Activated naive CD8-positive, alpha-beta T cell treated with anti-CD3 and anti-CD28 coated beads for 36 hours (primary cell): Measurements from ENCODE around the gene USP6NL. TPM values are rescaled to one million over a fixed set of nuclear protein-coding genes. Genes with fewer than 3 reads are reported as not detected.
A peak's percentile ranks its signal among the peaks of the same experiment; 100 is the strongest.

Source experiments
- DNase-seq: peaks from one replicate; pipeline ENCODE4 v3.0.0; 2021
- H3K27ac Mint-ChIP-seq: one replicate; pipeline ENCODE4 v1.8.0; 2022; ENCODE audit warnings: mild to moderate bottlenecking, moderate library complexity, mixed read lengths
- H3K27me3 Mint-ChIP-seq: one replicate; pipeline ENCODE4 v1.8.0; 2022; ENCODE audit warnings: mild to moderate bottlenecking, mixed read lengths
- H3K36me3 Mint-ChIP-seq: one replicate; pipeline ENCODE4 v1.8.0; 2021; ENCODE audit warnings: mild to moderate bottlenecking, mixed read lengths
- H3K4me1 Mint-ChIP-seq: one replicate; pipeline ENCODE4 v1.8.0; 2021; ENCODE audit warnings: mixed read lengths
- H3K4me3 Mint-ChIP-seq: one replicate; pipeline ENCODE4 v1.8.0; 2022; ENCODE audit warnings: mild to moderate bottlenecking, moderate library complexity, mixed read lengths
- H3K9me3 Mint-ChIP-seq: one replicate; pipeline ENCODE4 v1.8.0; 2022; ENCODE audit warnings: mixed read lengths
- total RNA-seq, 2 experiments: library from RNA; stranded (reverse); gene quantifications; one replicate each; pipeline ENCODE4 v1.2.3, GENCODE V29; 2021

USP6NL gene
- total RNA-seq, 2 experiments from 2014 or later, result 5.5 to 5.6 TPM

- Mint-ChIP-seq H3K9me3 (peaks cover 7% of the 10 kb centered on the region), H3K27ac (no peak overlapping the region), H3K27me3 (no peaks in the 10 kb centered on the region), H3K36me3 (peaks cover 3% of the 10 kb centered on the region), H3K4me1 (peaks cover 20% of the 10 kb centered on the region), H3K4me3 (no peak overlapping the region)
- DNase-seq, result no peak
These were observed 53.5 kb downstream of the USP6NL start for GRCh38 chr10:11557967-11558366.

GRCh38 chr10:11557513-11557912 lies 53.9 kb downstream of the USP6NL start:
- no peak overlapping the region for H3K4me3 Mint-ChIP-seq
- H3K27ac Mint-ChIP-seq, result no peak overlapping the region
- H3K9me3 Mint-ChIP-seq, result peaks cover 7% of the 10 kb centered on the region
- DNase-seq, result no peak
- H3K27me3 Mint-ChIP-seq, result no peaks in the 10 kb centered on the region
- peaks cover 3% of the 10 kb centered on the region for H3K36me3 Mint-ChIP-seq
- peaks cover 24% of the 10 kb centered on the region for H3K4me1 Mint-ChIP-seq

- no peak overlapping the region for H3K27ac Mint-ChIP-seq
- no peaks in the 10 kb centered on the region for H3K27me3 Mint-ChIP-seq
- peaks cover 3% of the 10 kb centered on the region for H3K36me3 Mint-ChIP-seq
- no peak overlapping the region for H3K4me3 Mint-ChIP-seq
- no peak for DNase-seq
- peaks cover 7% of the 10 kb centered on the region for H3K9me3 Mint-ChIP-seq
- peaks cover 35% of the 10 kb centered on the region for H3K4me1 Mint-ChIP-seq
These were observed 55.9 kb downstream of the USP6NL start for GRCh38 chr10:11555556-11555955.

GRCh38 chr10:11553773-11554381 lies 57.6 kb downstream of the USP6NL start:
- peaks cover 35% of the 10 kb centered on the region for H3K4me1 Mint-ChIP-seq
- no peak overlapping the region for H3K4me3 Mint-ChIP-seq
- DNase-seq, result peak; percentile 24
- no peaks in the 10 kb centered on the region for H3K27me3 Mint-ChIP-seq
- peaks cover 3% of the 10 kb centered on the region for H3K36me3 Mint-ChIP-seq
- H3K9me3 Mint-ChIP-seq, result peaks cover 7% of the 10 kb centered on the region
- H3K27ac Mint-ChIP-seq, result peak overlapping the region; percentile 35

- DNase-seq, result no peak
- no peak overlapping the region for H3K4me3 Mint-ChIP-seq
- peak overlapping the region; percentile 82 for H3K27ac Mint-ChIP-seq
- H3K9me3 Mint-ChIP-seq, result peaks cover 7% of the 10 kb centered on the region
- H3K4me1 Mint-ChIP-seq, result peaks cover 37% of the 10 kb centered on the region
- H3K36me3 Mint-ChIP-seq, result peaks cover 3% of the 10 kb centered on the region
- no peaks in the 10 kb centered on the region for H3K27me3 Mint-ChIP-seq
These were observed 59.4 kb downstream of the USP6NL start for GRCh38 chr10:11551916-11552602.

GRCh38 chr10:11551104-11551503 lies 60.3 kb downstream of the USP6NL start:
- H3K27me3 Mint-ChIP-seq, result no peaks in the 10 kb centered on the region
- peaks cover 3% of the 10 kb centered on the region for H3K36me3 Mint-ChIP-seq
- peaks cover 7% of the 10 kb centered on the region for H3K9me3 Mint-ChIP-seq
- no peak overlapping the region for H3K4me3 Mint-ChIP-seq
- no peak overlapping the region for H3K27ac Mint-ChIP-seq
- DNase-seq, result no peak
- H3K4me1 Mint-ChIP-seq, result peaks cover 39% of the 10 kb centered on the region

GRCh38 chr10:11548768-11549099 lies 62.7 kb downstream of the USP6NL start:
- Mint-ChIP-seq H3K4me3 (no peak overlapping the region), H3K27ac (no peak overlapping the region), H3K9me3 (no peaks in the 10 kb centered on the region), H3K27me3 (no peaks in the 10 kb centered on the region), H3K36me3 (no peaks in the 10 kb centered on the region), H3K4me1 (peaks cover 33% of the 10 kb centered on the region)
- no peak for DNase-seq

GRCh38 chr10:11548065-11548767 lies 63.2 kb downstream of the USP6NL start:
- H3K27ac Mint-ChIP-seq, result no peak overlapping the region
- no peaks in the 10 kb centered on the region for H3K36me3 Mint-ChIP-seq
- H3K9me3 Mint-ChIP-seq, result no peaks in the 10 kb centered on the region
- no peaks in the 10 kb centered on the region for H3K27me3 Mint-ChIP-seq
- DNase-seq, result no peak
- no peak overlapping the region for H3K4me3 Mint-ChIP-seq
- H3K4me1 Mint-ChIP-seq, result peaks cover 28% of the 10 kb centered on the region

- no peak overlapping the region for H3K4me3 Mint-ChIP-seq
- no peaks in the 10 kb centered on the region for H3K9me3 Mint-ChIP-seq
- no peaks in the 10 kb centered on the region for H3K27me3 Mint-ChIP-seq
- no peak for DNase-seq
- no peak overlapping the region for H3K27ac Mint-ChIP-seq
- no peaks in the 10 kb centered on the region for H3K36me3 Mint-ChIP-seq
- peaks cover 15% of the 10 kb centered on the region for H3K4me1 Mint-ChIP-seq
These were observed 64.9 kb downstream of the USP6NL start for GRCh38 chr10:11546581-11546980.

GRCh38 chr10:11541296-11541695 lies 70.2 kb downstream of the USP6NL start:
- Mint-ChIP-seq H3K4me3 (no peak overlapping the region), H3K36me3 (no peaks in the 10 kb centered on the region), H3K27ac (no peak overlapping the region), H3K27me3 (no peaks in the 10 kb centered on the region), H3K4me1 (peaks cover 13% of the 10 kb centered on the region), H3K9me3 (no peaks in the 10 kb centered on the region)
- DNase-seq, result no peak

- no peaks in the 10 kb centered on the region for H3K36me3 Mint-ChIP-seq
- no peak overlapping the region for H3K27ac Mint-ChIP-seq
- no peak overlapping the region for H3K4me3 Mint-ChIP-seq
- H3K27me3 Mint-ChIP-seq, result no peaks in the 10 kb centered on the region
- H3K9me3 Mint-ChIP-seq, result no peaks in the 10 kb centered on the region
- H3K4me1 Mint-ChIP-seq, result peaks cover 10% of the 10 kb centered on the region
- DNase-seq, result no peak
These were observed 72.1 kb downstream of the USP6NL start for GRCh38 chr10:11539191-11539868.

- H3K27ac Mint-ChIP-seq, result no peak overlapping the region
- no peaks in the 10 kb centered on the region for H3K27me3 Mint-ChIP-seq
- no peaks in the 10 kb centered on the region for H3K36me3 Mint-ChIP-seq
- H3K9me3 Mint-ChIP-seq, result no peaks in the 10 kb centered on the region
- no peak overlapping the region for H3K4me3 Mint-ChIP-seq
- DNase-seq, result no peak
- peaks cover 11% of the 10 kb centered on the region for H3K4me1 Mint-ChIP-seq
These were observed 72.6 kb downstream of the USP6NL start for GRCh38 chr10:11538834-11539190.

- Mint-ChIP-seq H3K27ac (peak overlapping the region; percentile 36), H3K36me3 (no peaks in the 10 kb centered on the region), H3K9me3 (no peaks in the 10 kb centered on the region), H3K4me1 (peaks cover 30% of the 10 kb centered on the region), H3K4me3 (no peak overlapping the region), H3K27me3 (no peaks in the 10 kb centered on the region)
- no peak for DNase-seq
These were observed 75.2 kb downstream of the USP6NL start for GRCh38 chr10:11536228-11536627.

- no peaks in the 10 kb centered on the region for H3K27me3 Mint-ChIP-seq
These were observed 76.0 kb downstream of the USP6NL start for GRCh38 chr10:11535346-11535959.

GRCh38 chr10:11533328-11533781 lies 78.1 kb downstream of the USP6NL start:
- peaks cover 28% of the 10 kb centered on the region for H3K4me1 Mint-ChIP-seq
- no peak overlapping the region for H3K4me3 Mint-ChIP-seq
- no peaks in the 10 kb centered on the region for H3K9me3 Mint-ChIP-seq
- H3K27me3 Mint-ChIP-seq, result no peaks in the 10 kb centered on the region
- H3K36me3 Mint-ChIP-seq, result no peaks in the 10 kb centered on the region
- no peak overlapping the region for H3K27ac Mint-ChIP-seq
- no peak for DNase-seq

More at GRCh38 chr10:11535346-11535959, 76.0 kb downstream of the USP6NL start:
- no peak for DNase-seq
- peaks cover 30% of the 10 kb centered on the region for H3K4me1 Mint-ChIP-seq
- H3K36me3 Mint-ChIP-seq, result no peaks in the 10 kb centered on the region
- no peak overlapping the region for H3K4me3 Mint-ChIP-seq
- no peaks in the 10 kb centered on the region for H3K9me3 Mint-ChIP-seq
- H3K27ac Mint-ChIP-seq, result no peak overlapping the region
